ENCODE results near the gene GOLGA5. TPM values are rescaled to one million over a fixed set of nuclear protein-coding genes. Genes with fewer than 3 reads are reported as not detected.

The GOLGA5 gene
- total and polyA plus RNA-seq, 2 of the 13 experiments (the other 11 are each of a cell fraction or from before 2014, with no cell fraction given), result 31.0 to 40.0 TPM

DNA sequence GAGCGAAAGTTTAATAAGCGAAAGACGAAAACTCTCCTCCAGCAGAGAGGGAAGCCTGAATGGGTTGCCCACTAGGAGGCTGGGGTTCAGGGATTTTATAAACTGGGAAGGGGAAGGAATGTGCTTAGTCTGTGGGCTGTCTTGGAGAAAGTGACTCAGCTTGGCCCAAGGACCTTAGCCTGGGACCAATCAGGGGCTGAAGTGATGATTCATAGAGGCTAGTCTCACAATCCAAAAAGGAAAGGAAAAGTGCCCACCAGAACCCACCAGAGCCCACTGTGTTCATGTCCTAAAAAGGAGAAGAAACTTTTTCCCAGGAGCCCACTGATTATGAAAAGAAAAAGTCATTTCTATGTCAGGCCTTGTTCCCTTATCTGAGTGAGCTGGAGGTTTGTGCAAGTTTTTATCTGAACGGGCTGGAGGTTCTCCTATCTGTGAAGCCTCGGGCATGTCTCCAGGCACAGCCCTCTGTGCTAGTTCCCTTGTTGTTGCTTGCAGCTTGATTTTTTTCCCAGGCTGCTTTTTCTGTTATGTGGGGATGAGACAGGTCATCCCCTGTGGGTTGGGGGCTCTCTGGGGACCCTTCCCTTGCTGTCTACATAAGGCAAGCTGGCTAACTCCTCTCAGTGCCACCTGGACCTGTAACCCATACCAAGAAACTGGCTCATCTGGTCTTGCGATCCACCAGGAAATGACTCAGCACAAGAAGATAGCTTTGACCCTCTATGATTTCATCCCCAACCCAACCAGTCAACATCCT, 8.3 kb upstream of the GOLGA5 start:
- ChIA-PET CTCF (ENCODE audit: low intra/inter-chr PET ratio, low total read pairs) (interaction anchor here (4.5 kb wide), 1 partner anchor 71 kb away, joined by 68 read pairs; no protein-coding TSS in a partner anchor), POLR2A (no interaction called here)
- intact Hi-C loops (cut with micrococcal nuclease; ENCODE audit: unreplicated experiment) (no loop called here), in situ Hi-C loops (cut with HindIII; ENCODE audit: extremely low pct_ligation_motif_present, low pct_unique_long_range_greater_than_20kb) (no loop called here)
- H3K4me1 ChIP-seq (ENCODE audit: insufficient read depth, low read length), result peaks cover 17% of the 10 kb centered on the region
- H4K20me1 ChIP-seq (ENCODE audit: insufficient read depth, low read length), result no peaks in the 10 kb centered on the region
- no peaks in the 10 kb centered on the region; a peak in 1 of 5 replicates for H3K27me3 ChIP-seq (ENCODE audit: control insufficient read depth in 1 of 2, insufficient read depth in 2 of 2, low read length in 2 of 2)
- no peaks in the 10 kb centered on the region for H3K36me3 ChIP-seq (replicated peaks in 1 of 2; ENCODE audit: control insufficient read depth in 1 of 2, insufficient read depth in 2 of 2, low read length in 2 of 2)
- no peaks in the 10 kb centered on the region for H3K79me2 ChIP-seq (ENCODE audit: insufficient read depth, low read length)
- peaks cover 17% of the 10 kb centered on the region for H3K9me3 ChIP-seq (ENCODE audit: low read length)
- DNase-seq (ENCODE audit: low spot score) (no peak), ATAC-seq (no peak), FAIRE-seq (no peak)
- BruUV-seq (replicated peaks), result no TSS peak
- TF ChIP-seq PCBP1 (IDR thresholded peaks at IDR 0.05; ENCODE audit: borderline replicate concordance, low read depth, low read length), result no peak
- H3K4me3 ChIP-seq (replicated peaks in 1 of 3; ENCODE audit: insufficient read depth in 1 of 3, low read depth in 2 of 3, low read length in 3 of 3), result no peak overlapping the region
- H2AFZ ChIP-seq (ENCODE audit: low read length), result no peak overlapping the region
- H3K9ac ChIP-seq (ENCODE audit: insufficient read depth, low read depth, low read length), result no peak overlapping the region
- H3K4me2 ChIP-seq (ENCODE audit: low read depth, low read length), result peak overlapping the region; percentile 10; the same call in 1 of the 2 replicates
- WGBS (ENCODE audit: low lambda C conversion rate), result 62% methylated on average over 6 of the region's 6 CpGs
- H3K27ac ChIP-seq (ENCODE audit: extremely low read length, insufficient read depth, low read length), result no peak overlapping the region

DNA sequence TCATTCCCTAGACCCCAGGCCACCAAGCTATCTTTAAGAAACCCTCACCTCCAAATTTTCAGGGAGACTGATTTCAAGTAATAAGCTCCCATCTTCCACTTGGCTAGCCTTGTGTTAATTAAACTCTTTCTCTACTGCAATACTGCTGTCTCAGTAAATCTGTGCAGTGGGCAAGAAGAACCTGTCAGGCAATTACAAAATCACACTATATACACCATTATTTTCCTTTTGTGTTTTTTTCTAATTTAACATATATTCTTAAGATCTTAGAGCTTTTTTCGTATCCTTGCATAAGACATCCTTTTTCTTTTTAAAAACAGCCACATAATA, 7.7 kb upstream of the GOLGA5 start:
- H3K4me3 ChIP-seq (replicated peaks in 1 of 3; ENCODE audit: insufficient read depth in 1 of 3, low read depth in 2 of 3, low read length in 3 of 3), result no peak overlapping the region
- H3K36me3 ChIP-seq (replicated peaks in 1 of 2; ENCODE audit: control insufficient read depth in 1 of 2, insufficient read depth in 2 of 2, low read length in 2 of 2), result no peaks in the 10 kb centered on the region
- WGBS (ENCODE audit: low lambda C conversion rate), result 9% methylated on average over 1 of the region's 1 CpG
- no peak overlapping the region for H3K4me2 ChIP-seq (ENCODE audit: low read depth, low read length)
- H3K9me3 ChIP-seq (ENCODE audit: low read length), result peaks cover 17% of the 10 kb centered on the region
- ATAC-seq (no peak), FAIRE-seq (no peak), DNase-seq (ENCODE audit: low spot score) (no peak)
- BruUV-seq (replicated peaks), result no TSS peak
- H3K9ac ChIP-seq (ENCODE audit: insufficient read depth, low read depth, low read length), result no peak overlapping the region
- POLR2A ChIA-PET, result no interaction called here
- H3K27ac ChIP-seq (ENCODE audit: extremely low read length, insufficient read depth, low read length), result no peak overlapping the region
- in situ Hi-C loops (cut with HindIII; ENCODE audit: extremely low pct_ligation_motif_present, low pct_unique_long_range_greater_than_20kb) (no loop called here), intact Hi-C loops (cut with micrococcal nuclease; ENCODE audit: unreplicated experiment) (no loop called here)
- H3K27me3 ChIP-seq (ENCODE audit: control insufficient read depth in 1 of 2, insufficient read depth in 2 of 2, low read length in 2 of 2), result no peaks in the 10 kb centered on the region; a peak in 1 of 5 replicates
- CTCF ChIA-PET (ENCODE audit: low intra/inter-chr PET ratio, low total read pairs), result interaction anchor here (4.5 kb wide), 1 partner anchor 71 kb away, joined by 68 read pairs; no protein-coding TSS in a partner anchor
- no peak overlapping the region for H2AFZ ChIP-seq (ENCODE audit: low read length)
- no peaks in the 10 kb centered on the region for H4K20me1 ChIP-seq (ENCODE audit: insufficient read depth, low read length)
- H3K4me1 ChIP-seq (ENCODE audit: insufficient read depth, low read length), result peaks cover 20% of the 10 kb centered on the region
- H3K79me2 ChIP-seq (ENCODE audit: insufficient read depth, low read length), result no peaks in the 10 kb centered on the region
- TF ChIP-seq POLR2A (IDR thresholded peaks at IDR 0.05; ENCODE audit: insufficient read depth in 1 of 2, low read depth in 2 of 2, low read length in 2 of 2), result no peak
- no peak for TF ChIP-seq ZNF350 (CRISPR knock-in tag; IDR thresholded peaks at IDR 0.05; ENCODE audit: borderline replicate concordance, low read depth)
- no peak for TF ChIP-seq GZF1 (CRISPR knock-in tag; IDR thresholded peaks at IDR 0.05)
- no peak for TF ChIP-seq ZNF382 (CRISPR knock-in tag; IDR thresholded peaks at IDR 0.05; ENCODE audit: borderline replicate concordance)
- TF ChIP-seq AKAP8 (CRISPR knock-in tag; IDR thresholded peaks at IDR 0.05), result no peak
- TF ChIP-seq NFATC3 (CRISPR knock-in tag; IDR thresholded peaks at IDR 0.05), result no peak
- no peak for TF ChIP-seq PHF21A (CRISPR knock-in tag; IDR thresholded peaks at IDR 0.05)
- TF ChIP-seq ZNF614 (CRISPR knock-in tag; IDR thresholded peaks at IDR 0.05; ENCODE audit: borderline replicate concordance), result no peak
- no peak for TF ChIP-seq E2F5 (CRISPR knock-in tag; conservative IDR thresholded peaks at IDR 0.05)
- no peak for TF ChIP-seq EZH2 (conservative IDR thresholded peaks at IDR 0.05; ENCODE audit: low read depth, low read length)
- no peak for TF ChIP-seq ARID2 (CRISPR knock-in tag; IDR thresholded peaks at IDR 0.05; ENCODE audit: borderline replicate concordance)
- TF ChIP-seq IKZF1 (IDR thresholded peaks at IDR 0.05), result no peak
- TF ChIP-seq ZNF33B (CRISPR knock-in tag; IDR thresholded peaks at IDR 0.05), result no peak
- TF ChIP-seq, protein P1, sequence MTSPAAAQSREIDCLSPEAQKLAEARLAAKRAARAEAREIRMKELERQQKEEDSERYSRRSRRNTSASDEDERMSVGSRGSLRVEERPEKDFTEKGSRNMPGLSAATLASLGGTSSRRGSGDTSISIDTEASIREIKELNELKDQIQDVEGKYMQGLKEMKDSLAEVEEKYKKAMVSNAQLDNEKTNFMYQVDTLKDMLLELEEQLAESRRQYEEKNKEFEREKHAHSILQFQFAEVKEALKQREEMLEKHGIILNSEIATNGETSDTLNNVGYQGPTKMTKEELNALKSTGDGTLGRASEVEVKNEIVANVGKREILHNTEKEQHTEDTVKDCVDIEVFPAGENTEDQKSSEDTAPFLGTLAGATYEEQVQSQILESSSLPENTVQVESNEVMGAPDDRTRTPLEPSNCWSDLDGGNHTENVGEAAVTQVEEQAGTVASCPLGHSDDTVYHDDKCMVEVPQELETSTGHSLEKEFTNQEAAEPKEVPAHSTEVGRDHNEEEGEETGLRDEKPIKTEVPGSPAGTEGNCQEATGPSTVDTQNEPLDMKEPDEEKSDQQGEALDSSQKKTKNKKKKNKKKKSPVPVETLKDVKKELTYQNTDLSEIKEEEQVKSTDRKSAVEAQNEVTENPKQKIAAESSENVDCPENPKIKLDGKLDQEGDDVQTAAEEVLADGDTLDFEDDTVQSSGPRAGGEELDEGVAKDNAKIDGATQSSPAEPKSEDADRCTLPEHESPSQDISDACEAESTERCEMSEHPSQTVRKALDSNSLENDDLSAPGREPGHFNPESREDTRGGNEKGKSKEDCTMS (CRISPR knock-in tag; conservative IDR thresholded peaks at IDR 0.05), result no peak

Data from HepG2 (cell line).